Hepatocyte (in vitro differentiated cells): ENCODE data around the gene NIT2. TPM values are rescaled to one million over a fixed set of nuclear protein-coding genes. Genes with fewer than 3 reads are reported as not detected.

Experiments
- DNase-seq: peaks from one replicate; pipeline ENCODE4 v3.0.0-alpha.2; 2016; ENCODE audit warnings: low spot score
- H2AFZ ChIP-seq: fragments of 200-600 bp; sonication (generic); 2 replicates; pipeline ENCODE4 v1.6.0; 2016; ENCODE audit warnings: antibody characterized with exemption, mild to moderate bottlenecking
- H3K27ac ChIP-seq: fragments of 200-600 bp; sonication (generic); 2 replicates; pipeline ENCODE4 v1.5.1; 2016; ENCODE audit warnings: mild to moderate bottlenecking
- H3K27me3 ChIP-seq: fragments of 200-600 bp; sonication (generic); 2 replicates; pipeline ENCODE4 v1.6.1; 2016
- H3K36me3 ChIP-seq: fragments of 200-600 bp; sonication (generic); replicated peaks from 2 replicates; pipeline ENCODE4 v1.5.1; 2016; ENCODE audit warnings: low read depth; ENCODE audit not compliant: insufficient read depth
- H3K4me1 ChIP-seq: fragments of 200-600 bp; sonication (generic); 2 replicates; pipeline ENCODE4 v1.5.1; 2016; ENCODE audit warnings: mild to moderate bottlenecking, moderate library complexity; ENCODE audit not compliant: insufficient read depth
- H3K4me2 ChIP-seq: fragments of 200-600 bp; sonication (generic); 2 replicates; pipeline ENCODE4 v1.6.0; 2016
- H3K4me3 ChIP-seq: fragments of 200-600 bp; sonication (generic); 2 replicates; pipeline ENCODE4 v1.5.1; 2016; ENCODE audit warnings: mild to moderate bottlenecking
- H3K79me2 ChIP-seq: fragments of 200-600 bp; sonication (generic); 2 replicates; pipeline ENCODE4 v1.6.0; 2017; ENCODE audit warnings: mild to moderate bottlenecking
- H3K9me2 ChIP-seq: fragments of 200-600 bp; sonication (generic); replicated peaks from 2 replicates; pipeline ENCODE4 v1.6.0; 2017; ENCODE audit warnings: mild to moderate bottlenecking; ENCODE audit not compliant: insufficient read depth
- H3K9me3 ChIP-seq: fragments of 200-600 bp; sonication (generic); 2 replicates; pipeline ENCODE4 v1.5.1; 2016; ENCODE audit warnings: low read depth, mild to moderate bottlenecking
- H4K20me1 ChIP-seq: fragments of 200-600 bp; sonication (generic); 2 replicates; pipeline ENCODE4 v1.6.0; 2016; ENCODE audit warnings: mild to moderate bottlenecking; ENCODE audit not compliant: insufficient read depth, poor library complexity, severe bottlenecking
- CTCF ChIP-seq: fragments of 200-600 bp; sonication (generic); IDR thresholded peaks from 2 replicates; pipeline ENCODE4 v1.5.1; 2016; ENCODE audit warnings: antibody characterized with exemption, mild to moderate bottlenecking; ENCODE audit not compliant: poor library complexity
- EZH2 ChIP-seq: fragments of 200-600 bp; sonication (generic); IDR thresholded peaks from 2 replicates; pipeline ENCODE4 v1.6.1; 2016; ENCODE audit warnings: antibody characterized with exemption, mild to moderate bottlenecking, borderline replicate concordance
- EZH2phosphoT487 ChIP-seq: fragments of 200-600 bp; sonication (generic); IDR thresholded peaks from one replicate; pipeline ENCODE4 v1.6.1; 2018; ENCODE audit warnings: antibody characterized with exemption, mild to moderate bottlenecking, low read depth, moderate library complexity; ENCODE audit not compliant: unreplicated experiment, severe bottlenecking
- WGBS: methylation state at CpG from one replicate; pipeline ENCODE4 v1.1.6; 2016; ENCODE audit warnings: low lambda C conversion rate; ENCODE audit errors: missing lambda C conversion rate; 5-methylcytosine and 5-hydroxymethylcytosine counted together
- polyA plus RNA-seq: library from polyadenylated mRNA; unstranded; fragments of >200 nt; fragmentation: Nextera tagmentation; extraction: Ambion mirVana; gene quantifications from 2 replicates; pipeline ENCODE4 v1.2.1, GENCODE V29; 2016
- total RNA-seq: library from RNA; depleted of rRNA; stranded (reverse); fragments of >200 nt; gene quantifications from 2 replicates; pipeline ENCODE4 v1.2.3, GENCODE V29; 2014

NIT2 gene
- total and polyA plus RNA-seq, 2 experiments from 2014 or later, result 45.2 to 96.9 TPM

GRCh38 chr3:100374521-100374920 is 40.0 kb downstream of the NIT2 start:
- DNase-seq, result no peak
- Histone ChIP-seq H3K27ac (no peak overlapping the region), H3K4me3 (no peak overlapping the region), H2AFZ (no peak overlapping the region), H3K4me1 (no peaks in the 10 kb centered on the region), H3K9me2 (no peaks in the 10 kb centered on the region), H3K9me3 (no peaks in the 10 kb centered on the region), H4K20me1 (no peaks in the 10 kb centered on the region), H3K36me3 (peaks cover 5% of the 10 kb centered on the region), H3K27me3 (no peaks in the 10 kb centered on the region), H3K79me2 (peaks cover 7% of the 10 kb centered on the region), H3K4me2 (no peak overlapping the region)
- TF ChIP-seq EZH2 (no peak), EZH2phosphoT487 (no peak), CTCF (no peak)

GRCh38 chr3:100376301-100376700 is 41.7 kb downstream of the NIT2 start:
- no peaks in the 10 kb centered on the region for H3K4me1 ChIP-seq
- TF ChIP-seq EZH2phosphoT487 (no peak), CTCF (no peak)
- H3K27ac ChIP-seq, result no peak overlapping the region
- H2AFZ ChIP-seq, result no peak overlapping the region
- DNase-seq, result no peak
- no peak overlapping the region for H3K4me3 ChIP-seq
- no peaks in the 10 kb centered on the region for H4K20me1 ChIP-seq
- H3K9me3 ChIP-seq, result no peaks in the 10 kb centered on the region
- H3K79me2 ChIP-seq, result peaks cover 13% of the 10 kb centered on the region
- H3K27me3 ChIP-seq, result no peaks in the 10 kb centered on the region
- no peak overlapping the region for H3K4me2 ChIP-seq
- peaks cover 5% of the 10 kb centered on the region for H3K36me3 ChIP-seq
- no peaks in the 10 kb centered on the region for H3K9me2 ChIP-seq
- WGBS, result 99% methylated on average over 4 of the region's 4 CpGs

GRCh38 chr3:100384733-100385525 is 50.4 kb downstream of the NIT2 start:
- Histone ChIP-seq H3K4me3 (no peak overlapping the region), H3K4me1 (no peaks in the 10 kb centered on the region), H3K9me3 (peaks cover 11% of the 10 kb centered on the region), H3K27ac (peak overlapping the region; percentile 1), H3K4me2 (no peak overlapping the region), H3K9me2 (no peaks in the 10 kb centered on the region), H4K20me1 (no peaks in the 10 kb centered on the region), H3K27me3 (no peaks in the 10 kb centered on the region), H2AFZ (no peak overlapping the region), H3K79me2 (peaks cover 72% of the 10 kb centered on the region), H3K36me3 (no peaks in the 10 kb centered on the region)
- DNase-seq, result no peak
- no peak for TF ChIP-seq EZH2
- TF ChIP-seq CTCF, result no peak
- TF ChIP-seq EZH2phosphoT487, result no peak
- 90% methylated on average over 8 of the region's 8 CpGs for WGBS
